Measurements from ENCODE around the gene ASPM.

ASPM gene, protein sequence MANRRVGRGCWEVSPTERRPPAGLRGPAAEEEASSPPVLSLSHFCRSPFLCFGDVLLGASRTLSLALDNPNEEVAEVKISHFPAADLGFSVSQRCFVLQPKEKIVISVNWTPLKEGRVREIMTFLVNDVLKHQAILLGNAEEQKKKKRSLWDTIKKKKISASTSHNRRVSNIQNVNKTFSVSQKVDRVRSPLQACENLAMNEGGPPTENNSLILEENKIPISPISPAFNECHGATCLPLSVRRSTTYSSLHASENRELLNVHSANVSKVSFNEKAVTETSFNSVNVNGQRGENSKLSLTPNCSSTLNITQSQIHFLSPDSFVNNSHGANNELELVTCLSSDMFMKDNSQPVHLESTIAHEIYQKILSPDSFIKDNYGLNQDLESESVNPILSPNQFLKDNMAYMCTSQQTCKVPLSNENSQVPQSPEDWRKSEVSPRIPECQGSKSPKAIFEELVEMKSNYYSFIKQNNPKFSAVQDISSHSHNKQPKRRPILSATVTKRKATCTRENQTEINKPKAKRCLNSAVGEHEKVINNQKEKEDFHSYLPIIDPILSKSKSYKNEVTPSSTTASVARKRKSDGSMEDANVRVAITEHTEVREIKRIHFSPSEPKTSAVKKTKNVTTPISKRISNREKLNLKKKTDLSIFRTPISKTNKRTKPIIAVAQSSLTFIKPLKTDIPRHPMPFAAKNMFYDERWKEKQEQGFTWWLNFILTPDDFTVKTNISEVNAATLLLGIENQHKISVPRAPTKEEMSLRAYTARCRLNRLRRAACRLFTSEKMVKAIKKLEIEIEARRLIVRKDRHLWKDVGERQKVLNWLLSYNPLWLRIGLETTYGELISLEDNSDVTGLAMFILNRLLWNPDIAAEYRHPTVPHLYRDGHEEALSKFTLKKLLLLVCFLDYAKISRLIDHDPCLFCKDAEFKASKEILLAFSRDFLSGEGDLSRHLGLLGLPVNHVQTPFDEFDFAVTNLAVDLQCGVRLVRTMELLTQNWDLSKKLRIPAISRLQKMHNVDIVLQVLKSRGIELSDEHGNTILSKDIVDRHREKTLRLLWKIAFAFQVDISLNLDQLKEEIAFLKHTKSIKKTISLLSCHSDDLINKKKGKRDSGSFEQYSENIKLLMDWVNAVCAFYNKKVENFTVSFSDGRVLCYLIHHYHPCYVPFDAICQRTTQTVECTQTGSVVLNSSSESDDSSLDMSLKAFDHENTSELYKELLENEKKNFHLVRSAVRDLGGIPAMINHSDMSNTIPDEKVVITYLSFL (N-terminal part only)

DNA sequence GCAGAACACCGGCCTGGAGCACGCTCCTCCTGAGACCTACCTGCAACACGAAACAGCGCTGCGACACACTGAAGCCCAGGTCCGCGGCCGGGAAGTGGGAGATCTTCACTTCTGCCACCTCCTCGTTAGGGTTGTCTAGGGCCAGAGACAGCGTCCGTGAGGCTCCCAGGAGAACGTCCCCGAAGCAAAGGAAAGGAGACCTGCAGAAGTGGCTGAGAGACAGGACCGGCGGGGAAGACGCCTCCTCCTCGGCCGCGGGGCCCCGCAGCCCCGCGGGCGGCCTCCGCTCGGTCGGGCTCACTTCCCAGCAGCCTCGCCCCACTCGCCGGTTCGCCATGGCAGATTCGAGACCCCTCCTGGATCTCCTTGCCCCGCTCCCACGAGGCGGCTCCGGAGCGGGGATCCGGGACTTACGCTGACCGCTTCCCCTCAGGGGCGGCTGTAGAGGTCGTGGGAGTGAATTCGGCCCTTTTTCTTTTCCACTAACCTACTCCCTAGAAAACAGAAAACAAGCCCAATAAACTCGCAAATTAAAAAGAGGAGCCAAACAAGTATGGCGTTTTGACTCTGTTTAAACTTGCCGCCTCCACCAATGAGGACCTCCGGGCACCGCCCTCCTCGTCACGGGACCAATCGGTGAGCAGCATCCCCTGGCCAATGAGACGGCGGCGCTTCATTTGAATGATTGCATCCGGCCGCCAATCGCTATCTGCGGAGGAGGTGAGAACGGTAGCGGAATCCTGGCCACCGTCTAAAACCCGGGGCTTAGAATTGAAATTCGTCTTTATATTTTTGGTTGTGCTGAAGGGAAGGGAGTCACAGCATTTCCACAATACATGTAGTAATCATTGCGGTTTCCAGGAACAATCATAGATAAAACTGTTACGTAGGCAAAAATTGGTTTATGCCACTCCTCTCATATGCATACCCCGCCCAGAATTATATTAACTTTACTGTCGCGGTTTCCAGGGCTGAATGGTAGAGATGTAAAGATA, at the start of gene ASPM:
ASPM (minus strand) TSS at position 569 of the 995 bp plus-strand sequence; CDS start at position 337, 232 bp downstream.
- DNase-seq (ENCODE audit: low read depth in 2 of 2): peak; percentile 90 to 92

DNA sequence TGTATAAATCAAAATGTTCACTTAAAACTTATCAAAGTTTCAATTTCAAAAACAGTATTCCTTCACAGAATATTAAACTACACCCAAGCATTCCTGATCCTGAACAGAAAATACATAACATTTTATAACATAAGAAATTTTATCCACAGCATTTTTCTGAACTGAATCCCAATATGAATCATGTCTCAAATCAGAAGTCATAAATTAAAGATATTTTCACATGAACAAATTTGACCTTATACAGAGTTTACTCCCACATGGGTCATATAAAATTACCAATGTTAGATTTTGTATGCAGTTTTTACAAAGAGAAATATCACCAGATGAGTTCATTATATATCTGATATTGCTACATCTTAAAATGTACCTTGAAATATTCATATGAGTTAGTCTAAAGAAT, 48.6 kb upstream of the ASPM start:
- no peak for DNase-seq (ENCODE audit: low read depth in 2 of 2)

DNA sequence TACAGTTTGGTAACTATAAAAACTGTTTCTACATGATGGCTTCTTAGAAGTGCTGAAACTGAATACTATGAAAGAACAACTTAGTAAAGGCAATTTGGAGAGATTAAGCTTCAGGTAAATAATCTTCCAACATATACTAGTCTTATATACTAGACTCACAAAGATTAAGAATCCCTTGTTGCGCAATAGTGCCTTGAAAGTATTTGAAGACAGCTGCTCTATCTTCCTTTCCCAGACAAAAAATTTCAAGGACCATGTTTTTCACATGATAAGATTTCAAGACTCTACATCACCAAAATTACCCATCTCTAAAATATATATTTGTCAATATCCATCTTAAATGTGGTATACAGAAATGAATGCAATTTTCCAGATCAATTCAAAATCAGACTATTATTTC, 37.7 kb upstream of the ASPM start:
- DNase-seq (ENCODE audit: low read depth in 2 of 2): no peak

DNA sequence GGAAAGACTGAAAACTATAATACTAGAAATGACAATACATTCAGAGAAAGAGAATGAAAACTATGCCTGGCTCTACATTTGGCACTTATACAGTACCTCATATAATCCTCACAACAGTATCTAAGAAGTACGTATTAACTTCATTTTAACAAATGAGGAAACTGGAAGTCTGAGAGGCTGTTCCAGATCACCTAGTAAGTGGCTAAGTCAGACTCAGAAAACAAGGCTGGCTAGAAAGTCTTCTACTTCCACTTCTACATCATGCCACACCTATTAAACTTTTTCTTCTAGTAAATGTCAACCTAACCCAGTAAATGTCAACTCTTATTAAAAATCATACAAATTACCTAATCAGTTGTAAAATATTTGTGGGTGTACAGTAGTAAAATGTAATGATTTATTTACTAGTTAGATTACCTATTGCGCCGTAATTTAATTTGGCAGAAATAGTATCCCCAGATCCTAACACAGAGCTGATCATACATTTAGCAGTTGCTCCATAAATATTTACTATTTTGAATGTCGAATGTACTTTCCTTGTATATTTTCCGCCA, 36.8 kb upstream of the ASPM start:
- DNase-seq (ENCODE audit: low read depth in 2 of 2): no peak

DNA sequence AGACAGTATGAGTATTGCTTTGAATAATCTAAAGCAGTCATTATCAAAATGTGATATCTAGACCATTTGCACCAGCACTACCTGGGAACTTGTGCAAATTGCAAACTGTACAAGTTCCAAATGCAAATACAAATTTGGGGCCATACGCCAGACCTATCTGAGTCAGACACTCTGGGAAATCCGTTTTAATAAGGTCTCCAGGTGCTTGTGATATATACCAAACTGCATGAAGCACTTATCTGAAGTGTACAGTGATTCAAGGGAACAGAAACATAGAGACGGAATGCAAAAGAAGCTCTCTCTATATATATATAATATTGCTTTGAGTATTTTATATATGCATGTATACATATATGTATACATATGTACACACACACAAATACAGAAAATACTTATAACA, 36.2 kb upstream of the ASPM start:
- DNase-seq (ENCODE audit: low read depth in 2 of 2): no peak

DNA sequence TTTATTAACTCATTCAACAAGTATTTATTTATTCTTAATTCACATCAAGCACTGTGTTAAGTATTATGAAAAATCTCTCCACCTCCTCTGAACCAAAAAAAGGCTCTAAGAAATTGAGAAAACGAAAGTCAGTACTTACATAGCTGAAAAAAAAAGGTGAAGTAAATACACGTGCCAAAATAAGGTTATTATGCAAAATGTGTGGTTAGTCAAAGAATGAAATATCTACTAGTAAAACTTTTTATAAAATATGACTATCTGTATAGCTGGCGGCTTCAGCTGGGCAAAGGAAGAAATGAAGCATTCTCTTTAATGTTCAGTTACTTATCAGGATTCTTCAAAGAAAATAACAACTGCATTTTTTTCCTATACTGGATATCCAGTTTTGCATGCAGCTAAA, 35.5 kb upstream of the ASPM start:
- no peak for DNase-seq (ENCODE audit: low read depth in 2 of 2)

DNA sequence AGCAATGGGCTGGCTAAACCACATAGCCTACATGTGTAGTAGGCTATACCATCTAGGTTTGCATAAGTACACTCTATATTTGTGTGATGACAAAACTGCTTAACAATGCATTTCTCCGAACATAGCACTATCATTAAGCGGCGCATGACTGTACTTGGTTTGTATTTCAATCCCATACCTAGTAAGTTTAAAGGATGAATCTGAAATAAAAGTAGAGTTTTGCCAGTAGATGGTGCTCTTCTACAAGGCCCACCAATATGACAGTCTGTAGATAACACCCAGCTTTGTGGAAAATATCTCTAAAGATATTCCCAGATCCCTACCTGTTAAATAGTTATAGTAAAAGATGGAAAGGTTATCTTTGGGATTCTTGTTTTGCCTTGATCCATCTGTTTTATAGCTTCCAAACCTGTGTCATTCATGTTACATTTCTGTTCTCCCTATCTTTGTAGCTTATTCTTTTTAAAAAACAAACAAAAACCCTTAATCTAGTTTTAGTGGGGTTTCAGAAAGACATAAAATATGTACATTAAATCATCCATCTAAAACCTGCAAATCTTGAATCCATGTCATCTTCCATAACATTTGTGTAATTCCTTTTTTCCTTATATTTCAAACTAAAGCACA, 33.9 kb upstream of the ASPM start:
- DNase-seq (ENCODE audit: low read depth in 2 of 2): no peak

DNA sequence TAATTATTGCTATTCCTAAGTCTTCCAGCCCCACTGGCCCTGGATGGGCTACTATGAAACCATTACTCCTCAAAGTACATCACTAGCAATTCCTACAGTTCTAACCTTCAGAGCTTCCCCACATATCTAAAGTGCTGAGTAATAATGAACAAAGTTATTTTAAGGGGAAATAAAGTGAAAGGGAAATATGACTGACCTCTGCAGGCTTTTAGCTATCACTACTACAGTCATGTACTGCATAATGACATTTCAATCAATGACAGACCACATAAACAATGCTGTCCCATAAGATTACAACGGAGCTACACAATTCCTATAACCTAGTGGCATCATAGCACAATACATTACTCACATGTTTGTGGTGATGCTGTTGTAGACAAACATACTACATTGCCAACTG, 32.5 kb upstream of the ASPM start:
- DNase-seq (ENCODE audit: low read depth in 2 of 2): no peak

DNA sequence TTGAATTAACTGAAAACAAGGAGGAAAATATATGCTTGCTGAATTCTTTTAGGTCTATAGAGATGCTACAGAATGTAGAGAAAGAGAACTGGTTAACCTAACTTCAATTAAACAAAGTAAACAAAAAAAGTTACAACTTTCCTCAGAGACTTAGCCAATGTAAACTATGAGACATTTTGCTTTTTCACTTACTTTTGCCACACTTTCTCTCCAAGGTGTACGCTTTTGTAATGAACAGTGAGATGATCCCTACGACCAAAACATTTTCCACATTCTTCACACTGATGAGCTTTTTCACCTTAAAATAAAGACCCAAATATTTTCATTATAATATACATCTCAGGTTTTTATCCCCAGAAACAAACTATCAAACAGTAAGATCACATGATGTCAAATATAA, 28.3 kb upstream of the ASPM start:
- DNase-seq (ENCODE audit: low read depth in 2 of 2): no peak

DNA sequence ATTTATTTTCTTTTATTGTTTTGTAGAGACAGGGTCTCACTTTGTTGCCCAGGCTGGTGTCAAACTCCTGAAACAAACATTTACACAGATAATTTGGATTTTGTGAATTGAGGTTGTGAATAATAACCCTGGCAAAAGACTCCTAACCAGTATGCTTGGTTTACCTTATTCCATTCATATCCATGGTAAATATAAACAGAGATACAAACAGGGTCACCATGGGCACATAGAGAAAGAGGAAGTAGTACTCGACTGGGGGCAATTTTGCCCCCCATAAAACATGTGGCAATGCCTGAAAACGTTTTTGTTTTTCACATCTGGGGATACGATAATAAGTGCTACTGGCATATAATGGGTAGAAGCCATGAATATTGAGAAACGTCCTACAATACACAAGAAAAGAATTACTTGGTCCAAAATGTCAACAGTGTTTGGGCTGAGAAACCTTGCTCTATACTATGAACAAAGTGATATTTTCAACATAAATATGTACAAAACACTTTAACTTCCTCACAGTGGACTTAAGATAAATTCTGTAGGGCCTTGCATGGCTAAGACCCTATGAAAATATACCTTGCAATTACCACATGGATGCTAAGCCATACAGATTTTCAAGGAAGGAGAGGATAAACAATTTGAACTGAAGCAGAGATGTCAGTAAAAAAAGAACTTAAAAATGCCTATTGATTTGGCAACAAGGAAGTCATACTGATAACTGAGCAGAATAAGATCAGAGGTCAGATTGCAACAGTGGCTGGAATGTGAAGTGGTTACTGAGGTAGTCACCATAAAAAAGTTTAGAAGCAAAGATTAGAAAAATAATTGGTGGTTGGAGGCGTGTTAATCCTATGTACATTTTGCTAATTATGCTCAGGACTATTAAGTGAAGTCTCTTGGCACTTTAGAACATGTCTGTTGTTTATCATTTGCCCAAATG, 27.4 kb upstream of the ASPM start:
- no peak for DNase-seq (ENCODE audit: low read depth in 2 of 2)

DNA sequence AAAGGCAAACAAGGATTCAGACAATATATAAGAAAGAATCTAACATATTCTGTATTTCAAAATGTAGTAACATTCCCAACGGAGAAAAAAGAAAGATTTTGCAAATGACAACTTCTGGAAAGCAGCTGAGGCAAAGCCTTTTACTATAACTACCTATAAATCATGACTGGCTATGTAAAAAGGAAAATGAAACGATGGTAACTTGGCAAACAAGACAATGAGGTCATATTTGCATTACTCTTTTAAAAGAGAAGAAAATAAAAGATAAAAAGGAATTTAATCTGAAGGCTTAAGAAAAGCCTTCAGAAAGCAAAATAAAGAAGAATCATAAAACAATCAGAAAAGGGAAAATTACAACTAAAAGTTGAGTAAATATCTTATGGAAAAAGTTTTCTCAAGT, 25.1 kb upstream of the ASPM start:
- no peak for DNase-seq (ENCODE audit: low read depth in 2 of 2)

DNA sequence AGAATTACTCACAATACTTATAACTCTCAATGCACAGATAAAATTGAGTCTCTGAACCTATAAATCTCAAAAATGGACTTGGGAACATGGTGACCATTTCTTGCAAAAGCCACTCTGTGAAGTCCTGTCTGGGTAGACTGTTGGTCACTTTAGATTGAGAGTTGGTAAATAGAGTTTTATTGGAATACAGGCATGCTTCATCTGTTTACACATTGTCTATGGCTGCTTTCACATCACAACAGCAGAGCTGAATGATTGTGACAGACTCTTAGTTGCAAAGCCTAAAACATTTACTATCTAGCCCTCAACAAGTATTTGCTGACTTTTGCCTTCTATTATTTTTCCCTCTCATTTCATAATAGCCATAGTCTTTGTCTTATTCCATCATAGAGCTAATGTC, 24.1 kb upstream of the ASPM start:
- no peak for DNase-seq (ENCODE audit: low read depth in 2 of 2)

DNA sequence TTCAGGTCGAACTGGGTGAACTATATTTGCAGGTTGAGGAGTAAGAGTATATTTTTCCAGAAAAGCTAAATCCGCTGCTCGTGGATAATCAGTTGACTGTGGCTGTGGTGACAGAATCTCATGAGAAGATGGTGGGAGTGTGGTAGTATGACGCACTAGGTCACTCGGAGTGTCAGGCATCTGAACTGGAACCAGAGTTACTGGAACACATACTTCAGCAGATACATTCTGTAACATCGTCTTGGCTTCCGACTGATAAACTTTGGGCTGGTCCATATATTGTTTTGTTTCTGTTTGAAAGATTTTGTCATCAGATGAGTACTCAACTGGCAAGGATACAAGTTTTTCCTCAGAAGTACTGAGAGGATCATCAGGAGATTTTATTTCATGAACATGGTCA, 13.0 kb upstream of the ASPM start:
- no peak for DNase-seq (ENCODE audit: low read depth in 2 of 2)

DNA sequence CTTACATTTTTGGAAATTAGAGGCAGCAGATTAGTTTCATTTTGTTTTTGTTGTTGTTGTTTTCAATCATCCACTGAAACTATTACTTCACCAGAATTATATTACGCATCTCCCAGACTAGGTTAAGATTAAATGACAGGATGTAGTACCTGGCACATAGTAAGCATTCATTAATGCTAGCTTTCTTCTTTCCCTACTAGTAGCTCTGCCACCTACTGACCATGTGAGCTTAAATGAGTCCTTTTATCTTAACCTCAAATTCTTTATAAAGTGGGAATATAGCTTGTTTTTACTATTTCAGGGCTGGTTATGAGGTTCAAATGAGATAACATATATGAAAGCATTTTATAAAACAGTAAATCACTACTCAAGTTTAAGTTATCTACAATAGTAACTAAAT, 10.2 kb upstream of the ASPM start:
- DNase-seq (ENCODE audit: low read depth in 2 of 2): no peak

DNA sequence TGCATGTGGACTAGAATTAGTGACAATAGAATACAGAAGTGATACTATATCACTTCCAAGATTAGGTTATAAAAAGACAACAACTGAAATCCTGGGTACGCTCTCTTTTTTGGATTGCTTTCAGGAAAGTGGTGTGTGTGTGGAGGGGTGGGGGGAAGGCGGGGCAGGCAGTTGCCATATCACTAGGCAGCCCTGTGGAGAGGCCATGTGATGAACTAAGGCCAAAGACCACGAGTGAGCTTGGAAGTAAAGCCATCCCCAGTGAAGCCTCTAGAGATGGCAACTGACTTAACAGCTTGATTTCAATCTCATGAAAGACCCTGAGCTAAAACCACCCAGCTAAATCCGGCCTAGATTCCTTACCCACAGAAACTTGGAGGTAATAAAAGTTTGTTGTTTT, 6.2 kb upstream of the ASPM start:
- no peak for DNase-seq (ENCODE audit: low read depth in 2 of 2)

DNA sequence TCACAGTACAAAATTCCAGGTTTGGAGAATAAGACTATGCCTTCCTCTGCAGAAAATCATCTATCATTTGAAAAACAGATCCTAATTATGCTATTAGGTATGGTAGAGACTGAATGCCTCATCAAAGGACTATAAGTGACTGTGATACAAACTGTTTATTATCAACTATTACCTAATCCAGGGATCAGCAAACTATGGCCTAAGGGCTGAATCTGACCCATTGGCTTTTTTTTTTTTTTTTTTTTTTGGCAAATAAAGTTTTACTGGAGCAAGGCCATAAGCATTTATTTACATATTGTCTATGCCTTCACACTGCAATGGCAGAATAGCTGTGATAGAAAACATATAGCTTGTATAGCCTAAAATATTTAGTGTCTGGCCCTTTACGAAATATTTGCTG, 4.7 kb upstream of the ASPM start:
- no peak for DNase-seq (ENCODE audit: low read depth in 2 of 2)

DNA sequence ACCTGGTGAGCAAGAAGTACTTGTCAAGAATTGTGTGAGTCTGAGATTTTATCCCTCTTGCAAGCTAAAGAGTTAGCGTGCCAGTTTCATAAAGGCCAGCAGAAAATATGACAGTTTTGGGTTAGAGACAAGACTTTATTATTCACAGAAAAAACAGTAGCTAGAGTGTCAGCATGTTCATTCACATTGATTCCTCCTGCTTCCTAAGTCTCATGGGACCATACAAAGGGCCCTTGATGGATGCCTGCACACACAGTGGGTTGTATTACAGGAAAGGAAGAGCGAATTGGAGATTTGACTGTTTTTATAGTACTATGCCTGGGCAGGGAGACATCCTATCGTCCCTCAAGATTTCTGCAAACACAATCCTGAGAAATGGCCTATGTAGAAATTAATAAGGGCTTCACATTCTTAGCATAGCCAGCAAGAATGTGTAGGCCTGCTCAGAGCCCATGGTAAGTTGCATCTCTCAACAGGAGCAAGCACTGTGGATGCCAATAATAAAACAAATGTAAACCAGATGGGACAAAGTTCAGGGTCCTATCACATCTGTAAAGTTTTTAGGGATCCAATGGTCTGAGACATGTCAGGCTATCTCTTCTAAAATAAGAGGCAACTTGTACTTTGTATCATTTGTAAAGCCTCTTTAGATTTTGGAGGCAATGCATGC, 4.0 kb upstream of the ASPM start:
- DNase-seq (ENCODE audit: low read depth in 2 of 2): no peak

DNA sequence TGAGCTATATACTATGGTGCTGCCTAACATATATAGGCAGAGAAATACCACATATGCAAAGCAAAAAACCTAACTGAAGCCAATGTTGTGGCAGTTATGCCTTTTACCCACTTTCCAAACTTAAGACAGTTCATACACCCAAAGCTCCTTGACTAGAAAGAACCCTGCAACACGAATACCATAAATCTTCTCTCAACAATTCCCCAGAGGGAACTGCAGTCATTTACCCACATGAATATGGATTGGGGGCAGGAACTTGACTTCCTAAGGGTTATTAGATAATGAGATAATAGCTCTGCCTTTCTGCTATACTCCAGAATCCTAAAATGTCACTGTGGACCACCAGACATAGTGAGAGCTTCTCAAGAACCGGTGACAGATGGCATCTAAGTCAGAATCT, 2.9 kb upstream of the ASPM start:
- DNase-seq (ENCODE audit: low read depth in 2 of 2): no peak

Data from stimulated activated CD4-positive, alpha-beta T cell treated with anti-CD3 and anti-CD28 coated beads, Interleukin-12 subunit alpha, Interleukin-12 subunit beta, amount 100 ng/mL, for 24 hours (primary cell).